ENCODE measurements around the gene IFI27L1. TPM values are rescaled to one million over a fixed set of nuclear protein-coding genes. Genes with fewer than 3 reads are reported as not detected.

Gene IFI27L1
- total and polyA plus RNA-seq, 2 donors (not counting 1 experiment from before 2014, with no cell fraction given): 6.5 to 6.7 TPM

GRCh38 chr14:94136575-94137331 lies 55.6 kb downstream of the IFI27L1 start:
- H3K27me3 Mint-ChIP-seq: peaks cover 27% of the 10 kb centered on the region
- Histone ChIP-seq H3K27ac (ENCODE audit: low read length in 2 of 2) (no peak overlapping the region), H2AFZ (ENCODE audit: insufficient read depth, low read depth, low read length, poor library complexity, severe bottlenecking) (peak overlapping the region; percentile 52), H4K20me1 (ENCODE audit: control insufficient read depth, insufficient read depth, low read length, poor library complexity, severe bottlenecking) (no peaks in the 10 kb centered on the region), H3K9me3 (ENCODE audit: control extremely low read depth in 1 of 3, control insufficient read depth in 2 of 3, insufficient read depth in 1 of 3, low read length in 2 of 3) (peaks cover 2 to 4% (median 3%) of the 10 kb centered on the region in 3 donors), H3K79me2 (ENCODE audit: control insufficient read depth, insufficient read depth, low read length) (no peaks in the 10 kb centered on the region), H3K27me3 (replicated peaks in 1 of 4; ENCODE audit: control extremely low read depth in 1 of 4, control insufficient read depth in 3 of 4, insufficient read depth in 4 of 4, low read length in 3 of 4) (peaks cover 0 to 10% (median 1%) of the 10 kb centered on the region in 4 experiments), H3K4me1 (ENCODE audit: control insufficient read depth in 2 of 2, insufficient read depth in 2 of 2, low read length in 2 of 2) (peaks cover 0 to 3% of the 10 kb centered on the region in 2 donors), H3K4me2 (replicated peaks; ENCODE audit: low read depth, low read length, poor library complexity, severe bottlenecking) (no peak overlapping the region), H3K4me3 (ENCODE audit: control extremely low read depth in 1 of 5, extremely low read depth in 1 of 5, insufficient read depth in 1 of 5, low read depth in 2 of 5, low read length in 4 of 5) (no peak overlapping the region), H3K36me3 (replicated peaks in 1 of 2; ENCODE audit: control extremely low read depth in 1 of 2, control insufficient read depth in 1 of 2, extremely low read depth in 1 of 2, insufficient read depth in 2 of 2, low read length in 1 of 2) (no peaks in the 10 kb centered on the region), H3K9ac (ENCODE audit: low read length) (no peak overlapping the region)
- H3K4me3 Mint-ChIP-seq: no peak overlapping the region
- peaks cover 2% of the 10 kb centered on the region for H3K4me1 Mint-ChIP-seq
- DNase-seq (peak; percentile 83), ATAC-seq (ENCODE audit: low read depth) (peak; percentile 91)
- intact Hi-C loops (cut with micrococcal nuclease): loop anchor here (1.0 to 10.0 kb wide), 4 partner anchors 44 to 1182 kb away; no protein-coding TSS in a partner anchor
- no peaks in the 10 kb centered on the region for H3K9me3 Mint-ChIP-seq (ENCODE audit: insufficient read depth)
- 33% methylated on average over 16 of the region's 18 CpGs for WGBS (ENCODE audit: insufficient coverage)
- ChIA-PET POLR2A (no interaction called here), CTCF (interaction anchor here (0.6 to 9.4 kb wide), 41 partner anchors 9 to 482 kb away, joined by 3 to 195 read pairs (median 4); partner anchors contain the start of genes DDX24, IFI27L1 and OTUB2)
- H3K27ac Mint-ChIP-seq: no peak overlapping the region
- TF ChIP-seq EZH2 (IDR thresholded peaks at IDR 0.05; ENCODE audit: borderline replicate concordance, insufficient read depth, low read depth, low read length, poor library complexity, severe bottlenecking): no peak
- TF ChIP-seq CTCF (IDR thresholded peaks at IDR 0.05): peak; percentile 94

GRCh38 chr14:94138251-94138650 lies 57.1 kb downstream of the IFI27L1 start:
- Histone ChIP-seq H3K27ac (ENCODE audit: low read length in 2 of 2) (no peak overlapping the region), H3K79me2 (ENCODE audit: control insufficient read depth, insufficient read depth, low read length) (no peaks in the 10 kb centered on the region), H3K9ac (ENCODE audit: low read length) (no peak overlapping the region), H3K27me3 (replicated peaks in 1 of 4; ENCODE audit: control extremely low read depth in 1 of 4, control insufficient read depth in 3 of 4, insufficient read depth in 4 of 4, low read length in 3 of 4) (peaks cover 0 to 7% (median 1%) of the 10 kb centered on the region in 4 experiments), H3K36me3 (replicated peaks in 1 of 2; ENCODE audit: control extremely low read depth in 1 of 2, control insufficient read depth in 1 of 2, extremely low read depth in 1 of 2, insufficient read depth in 2 of 2, low read length in 1 of 2) (no peaks in the 10 kb centered on the region), H3K4me2 (replicated peaks; ENCODE audit: low read depth, low read length, poor library complexity, severe bottlenecking) (no peak overlapping the region), H3K4me1 (ENCODE audit: control insufficient read depth in 2 of 2, insufficient read depth in 2 of 2, low read length in 2 of 2) (peaks cover 0 to 3% of the 10 kb centered on the region in 2 donors), H3K4me3 (ENCODE audit: control extremely low read depth in 1 of 5, extremely low read depth in 1 of 5, insufficient read depth in 1 of 5, low read depth in 2 of 5, low read length in 4 of 5) (no peak overlapping the region), H3K9me3 (ENCODE audit: control extremely low read depth in 1 of 3, control insufficient read depth in 2 of 3, insufficient read depth in 1 of 3, low read length in 2 of 3) (peaks cover 2 to 4% (median 3%) of the 10 kb centered on the region in 3 donors), H4K20me1 (ENCODE audit: control insufficient read depth, insufficient read depth, low read length, poor library complexity, severe bottlenecking) (no peaks in the 10 kb centered on the region), H2AFZ (ENCODE audit: insufficient read depth, low read depth, low read length, poor library complexity, severe bottlenecking) (no peak overlapping the region)
- H3K4me3 Mint-ChIP-seq: no peak overlapping the region
- TF ChIP-seq EZH2 (IDR thresholded peaks at IDR 0.05; ENCODE audit: borderline replicate concordance, insufficient read depth, low read depth, low read length, poor library complexity, severe bottlenecking) (no peak), CTCF (IDR thresholded peaks at IDR 0.05) (no peak)
- ChIA-PET POLR2A (no interaction called here), CTCF (interaction anchor here (0.6 to 9.4 kb wide), 9 partner anchors 11 to 610 kb away, joined by 3 to 195 read pairs (median 3); no protein-coding TSS in a partner anchor)
- DNase-seq (no peak), ATAC-seq (ENCODE audit: low read depth) (no peak)
- peaks cover 20% of the 10 kb centered on the region for H3K27me3 Mint-ChIP-seq
- WGBS (ENCODE audit: insufficient coverage): 97% methylated on average over 7 of the region's 9 CpGs
- H3K27ac Mint-ChIP-seq: no peak overlapping the region
- H3K9me3 Mint-ChIP-seq (ENCODE audit: insufficient read depth): no peaks in the 10 kb centered on the region
- peaks cover 2% of the 10 kb centered on the region for H3K4me1 Mint-ChIP-seq
- intact Hi-C loops (cut with micrococcal nuclease): loop anchor here (10.0 kb wide), 1 partner anchor 1183 kb away; no protein-coding TSS in a partner anchor

Measured in B cell (primary cell).